GM12873 (cell line): Measurements from ENCODE around the gene CRADD.

Source experiments
- TF ChIP-seq, protein P1 (sequence below): IDR thresholded peaks from 2 replicates; pipeline ENCODE4 v1.5.1; 2012; ENCODE audit warnings: low read depth, mild to moderate bottlenecking, moderate library complexity, low read length, control low read depth; ENCODE audit not compliant: insufficient read depth; ENCODE audit errors: missing control alignments

The CRADD gene

GRCh38 chr12:93670104-93670503, 7.1 kb upstream of the CRADD start:
- TF ChIP-seq, protein P1, sequence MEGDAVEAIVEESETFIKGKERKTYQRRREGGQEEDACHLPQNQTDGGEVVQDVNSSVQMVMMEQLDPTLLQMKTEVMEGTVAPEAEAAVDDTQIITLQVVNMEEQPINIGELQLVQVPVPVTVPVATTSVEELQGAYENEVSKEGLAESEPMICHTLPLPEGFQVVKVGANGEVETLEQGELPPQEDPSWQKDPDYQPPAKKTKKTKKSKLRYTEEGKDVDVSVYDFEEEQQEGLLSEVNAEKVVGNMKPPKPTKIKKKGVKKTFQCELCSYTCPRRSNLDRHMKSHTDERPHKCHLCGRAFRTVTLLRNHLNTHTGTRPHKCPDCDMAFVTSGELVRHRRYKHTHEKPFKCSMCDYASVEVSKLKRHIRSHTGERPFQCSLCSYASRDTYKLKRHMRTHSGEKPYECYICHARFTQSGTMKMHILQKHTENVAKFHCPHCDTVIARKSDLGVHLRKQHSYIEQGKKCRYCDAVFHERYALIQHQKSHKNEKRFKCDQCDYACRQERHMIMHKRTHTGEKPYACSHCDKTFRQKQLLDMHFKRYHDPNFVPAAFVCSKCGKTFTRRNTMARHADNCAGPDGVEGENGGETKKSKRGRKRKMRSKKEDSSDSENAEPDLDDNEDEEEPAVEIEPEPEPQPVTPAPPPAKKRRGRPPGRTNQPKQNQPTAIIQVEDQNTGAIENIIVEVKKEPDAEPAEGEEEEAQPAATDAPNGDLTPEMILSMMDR, result no peak

GRCh38 chr12:93671044-93671443, 6.1 kb upstream of the CRADD start:
- TF ChIP-seq, protein P1, result no peak

- TF ChIP-seq, protein P1, result no peak
Observed at GRCh38 chr12:93673084-93673483, 4.1 kb upstream of the CRADD start.

GRCh38 chr12:93674386-93674785, 2.8 kb upstream of the CRADD start:
- TF ChIP-seq, protein P1, result no peak

DNA sequence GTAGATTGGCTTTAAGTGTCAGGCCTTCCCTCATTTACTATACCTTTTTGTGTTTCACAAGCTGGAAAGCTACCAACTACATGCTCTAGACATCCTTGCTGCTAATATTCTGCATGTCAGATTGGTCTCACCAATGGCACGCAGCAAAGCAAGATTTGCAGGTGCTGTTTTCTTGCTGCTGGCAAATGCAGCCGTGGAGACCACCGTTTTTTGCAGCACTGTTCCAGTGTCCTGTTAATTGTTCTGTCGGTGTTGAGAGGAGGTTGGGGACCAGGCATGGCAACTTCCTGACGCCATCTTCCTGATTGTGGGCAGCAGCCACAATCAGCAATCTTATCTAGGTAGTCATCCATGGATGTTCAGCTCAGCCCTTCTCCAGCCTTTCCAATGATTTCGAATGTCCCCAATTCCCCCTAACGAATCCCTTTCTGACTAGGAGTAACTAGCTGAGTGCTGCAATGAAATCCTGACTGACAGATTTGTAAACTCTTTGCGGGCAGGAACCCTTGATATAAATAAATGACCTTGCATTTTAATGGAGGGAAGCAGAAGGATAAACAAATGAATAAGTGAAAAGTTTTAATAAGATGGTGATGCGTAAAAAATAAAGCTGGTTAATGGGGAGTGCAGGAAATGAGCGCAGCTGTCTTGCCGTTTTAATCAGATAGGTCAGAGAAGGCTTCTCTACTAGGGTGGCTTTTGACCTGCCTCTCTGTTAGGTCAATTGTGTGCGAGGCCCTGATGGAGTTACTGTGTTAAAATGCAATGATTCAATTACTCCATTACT, 574 bp upstream of the CRADD start:
- TF ChIP-seq, protein P1, result no peak

- TF ChIP-seq, protein P1, result no peak
Observed at GRCh38 chr12:93678779-93679178, 1.6 kb downstream of the CRADD start.

GRCh38 chr12:93679308-93679925, 2.2 kb downstream of the CRADD start:
- TF ChIP-seq, protein P1, result no peak
